Measurements from ENCODE around the gene MSMP.

MSMP gene

GRCh38 chr9:35743880-35744518 is 10.1 kb downstream of the MSMP start:
- H3K36me3 ChIP-seq (ENCODE audit: insufficient read depth, low read length) = peaks cover 23% of the 10 kb centered on the region
- peaks cover 12% of the 10 kb centered on the region; the same call in 1 of the 2 replicates for H3K4me1 ChIP-seq (ENCODE audit: insufficient read depth, low read length)
- no peak overlapping the region for H3K9ac ChIP-seq (ENCODE audit: low read depth, low read length)
- no peaks in the 10 kb centered on the region for H3K9me3 ChIP-seq (ENCODE audit: control insufficient read depth, insufficient read depth, low read length)

GRCh38 chr9:35743452-35743851 is 10.6 kb downstream of the MSMP start:
- H3K36me3 ChIP-seq (ENCODE audit: insufficient read depth, low read length) = peaks cover 26% of the 10 kb centered on the region
- no peak overlapping the region for H3K9ac ChIP-seq (ENCODE audit: low read depth, low read length)
- H3K4me1 ChIP-seq (ENCODE audit: insufficient read depth, low read length) = peaks cover 12% of the 10 kb centered on the region; the same call in 1 of the 2 replicates
- H3K9me3 ChIP-seq (ENCODE audit: control insufficient read depth, insufficient read depth, low read length) = no peaks in the 10 kb centered on the region

DNA sequence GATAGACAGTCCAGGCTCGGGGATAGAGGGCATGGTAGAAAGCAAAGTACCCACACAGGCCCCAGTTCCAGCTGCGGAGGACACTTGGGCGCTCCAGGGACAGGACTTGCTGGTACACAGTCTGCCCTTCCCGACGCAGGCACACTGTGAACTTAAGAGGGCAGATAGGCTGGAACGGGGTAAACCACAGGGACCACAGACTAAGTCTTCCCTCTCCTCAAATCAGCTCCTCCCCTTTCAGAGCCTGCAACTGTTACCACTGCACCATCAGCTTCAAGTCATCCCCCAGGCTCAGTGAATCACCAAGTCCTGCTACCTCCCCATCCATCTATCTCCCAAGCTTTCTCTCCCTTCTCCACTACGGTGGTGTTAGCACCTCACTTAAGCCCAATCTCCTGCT is 12.3 kb downstream of the MSMP start:
- Histone ChIP-seq H3K4me1 (ENCODE audit: insufficient read depth, low read length) (0 out of 2 replicates have a peak, but pooled peaks cover 2% of the 10 kb centered on the region), H3K9ac (ENCODE audit: low read depth, low read length) (no peak overlapping the region), H3K36me3 (ENCODE audit: insufficient read depth, low read length) (peaks cover 35% of the 10 kb centered on the region), H3K9me3 (ENCODE audit: control insufficient read depth, insufficient read depth, low read length) (no peaks in the 10 kb centered on the region)

- Histone ChIP-seq H3K9ac (ENCODE audit: low read depth, low read length) (no peak overlapping the region), H3K36me3 (ENCODE audit: insufficient read depth, low read length) (peaks cover 42% of the 10 kb centered on the region), H3K9me3 (ENCODE audit: control insufficient read depth, insufficient read depth, low read length) (no peaks in the 10 kb centered on the region), H3K4me1 (ENCODE audit: insufficient read depth, low read length) (no peaks in the 10 kb centered on the region)
Observed at GRCh38 chr9:35740243-35740642, 13.8 kb downstream of the MSMP start.

- H3K36me3 ChIP-seq (ENCODE audit: insufficient read depth, low read length) = peaks cover 41% of the 10 kb centered on the region
- no peak overlapping the region for H3K9ac ChIP-seq (ENCODE audit: low read depth, low read length)
- H3K4me1 ChIP-seq (ENCODE audit: insufficient read depth, low read length) = no peaks in the 10 kb centered on the region
- no peaks in the 10 kb centered on the region for H3K9me3 ChIP-seq (ENCODE audit: control insufficient read depth, insufficient read depth, low read length)
Observed at GRCh38 chr9:35738924-35739323, 15.2 kb downstream of the MSMP start.

DNA sequence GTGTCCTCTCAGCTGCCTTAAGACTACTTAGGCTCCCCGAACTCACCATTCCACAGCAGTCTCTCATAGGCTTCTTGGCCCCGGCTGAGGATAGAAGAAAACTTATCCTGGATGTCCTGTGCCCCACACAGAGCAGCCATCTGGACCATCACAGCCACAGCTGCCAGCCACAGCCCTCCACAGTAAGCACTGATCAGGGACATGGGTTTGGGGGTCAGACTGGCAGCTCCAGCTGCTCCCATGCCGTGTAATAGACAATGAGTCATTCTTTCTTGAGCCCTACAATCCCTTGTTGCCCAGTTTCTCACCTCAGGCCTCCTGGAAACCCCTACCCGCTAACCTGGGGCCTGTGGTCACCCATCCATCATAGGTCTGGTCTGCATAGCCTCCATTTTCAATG is 15.9 kb downstream of the MSMP start:
- Histone ChIP-seq H3K9ac (ENCODE audit: low read depth, low read length) (no peak overlapping the region), H3K4me1 (ENCODE audit: insufficient read depth, low read length) (no peaks in the 10 kb centered on the region; the same call in 1 of the 2 replicates), H3K36me3 (ENCODE audit: insufficient read depth, low read length) (peaks cover 37% of the 10 kb centered on the region), H3K9me3 (ENCODE audit: control insufficient read depth, insufficient read depth, low read length) (no peaks in the 10 kb centered on the region)

DNA sequence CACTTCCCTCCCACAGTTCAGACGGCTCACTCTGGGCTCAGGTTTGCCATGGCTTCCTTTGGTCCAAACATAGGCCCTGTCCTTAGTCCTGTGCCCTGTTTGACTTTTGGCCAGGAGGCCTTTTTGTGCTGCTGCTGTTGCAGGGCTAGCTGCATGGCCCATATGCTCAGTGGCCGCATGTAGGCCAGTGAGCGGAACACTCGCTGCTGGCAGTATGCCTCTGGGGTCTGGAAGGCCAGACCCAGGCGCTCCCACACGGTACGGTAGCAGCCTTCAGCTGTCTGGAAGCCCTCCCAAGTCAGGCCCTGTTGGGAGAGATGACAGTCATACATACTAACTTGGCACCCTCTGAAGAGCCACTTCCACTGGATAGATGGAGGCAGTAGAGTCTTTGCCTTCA is 16.9 kb downstream of the MSMP start:
- no peaks in the 10 kb centered on the region; the same call in 1 of the 2 replicates for H3K4me1 ChIP-seq (ENCODE audit: insufficient read depth, low read length)
- H3K36me3 ChIP-seq (ENCODE audit: insufficient read depth, low read length) = peaks cover 32% of the 10 kb centered on the region
- H3K9ac ChIP-seq (ENCODE audit: low read depth, low read length) = no peak overlapping the region
- H3K9me3 ChIP-seq (ENCODE audit: control insufficient read depth, insufficient read depth, low read length) = no peaks in the 10 kb centered on the region

DNA sequence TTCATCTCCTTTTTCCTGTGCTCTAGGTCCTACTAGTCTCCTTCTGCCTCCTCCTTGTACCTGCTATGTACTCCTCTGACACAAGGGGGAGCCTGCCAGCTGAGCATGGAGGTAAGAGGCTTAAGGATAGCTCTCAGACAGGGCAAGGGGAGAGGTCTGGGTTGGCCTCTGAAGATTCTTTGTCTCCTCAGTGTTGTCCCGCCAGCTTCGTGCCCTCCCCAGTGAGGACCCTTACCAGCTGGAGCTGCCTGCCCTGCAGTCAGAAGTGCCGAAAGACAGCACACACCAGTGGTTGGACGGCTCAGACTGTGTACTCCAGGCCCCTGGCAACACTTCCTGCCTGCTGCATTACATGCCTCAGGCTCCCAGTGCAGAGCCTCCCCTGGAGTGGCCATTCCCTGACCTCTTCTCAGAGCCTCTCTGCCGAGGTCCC is 17.9 kb downstream of the MSMP start:
- Histone ChIP-seq H3K9me3 (ENCODE audit: control insufficient read depth, insufficient read depth, low read length) (no peaks in the 10 kb centered on the region), H3K9ac (ENCODE audit: low read depth, low read length) (no peak overlapping the region), H3K4me1 (ENCODE audit: insufficient read depth, low read length) (no peaks in the 10 kb centered on the region; the same call in 1 of the 2 replicates), H3K36me3 (ENCODE audit: insufficient read depth, low read length) (peaks cover 29% of the 10 kb centered on the region)

GRCh38 chr9:35734096-35734495 is 20.0 kb downstream of the MSMP start:
- Histone ChIP-seq H3K4me1 (ENCODE audit: insufficient read depth, low read length) (peaks cover 16% of the 10 kb centered on the region), H3K9ac (ENCODE audit: low read depth, low read length) (no peak overlapping the region), H3K9me3 (ENCODE audit: control insufficient read depth, insufficient read depth, low read length) (no peaks in the 10 kb centered on the region), H3K36me3 (ENCODE audit: insufficient read depth, low read length) (peaks cover 20% of the 10 kb centered on the region)

DNA sequence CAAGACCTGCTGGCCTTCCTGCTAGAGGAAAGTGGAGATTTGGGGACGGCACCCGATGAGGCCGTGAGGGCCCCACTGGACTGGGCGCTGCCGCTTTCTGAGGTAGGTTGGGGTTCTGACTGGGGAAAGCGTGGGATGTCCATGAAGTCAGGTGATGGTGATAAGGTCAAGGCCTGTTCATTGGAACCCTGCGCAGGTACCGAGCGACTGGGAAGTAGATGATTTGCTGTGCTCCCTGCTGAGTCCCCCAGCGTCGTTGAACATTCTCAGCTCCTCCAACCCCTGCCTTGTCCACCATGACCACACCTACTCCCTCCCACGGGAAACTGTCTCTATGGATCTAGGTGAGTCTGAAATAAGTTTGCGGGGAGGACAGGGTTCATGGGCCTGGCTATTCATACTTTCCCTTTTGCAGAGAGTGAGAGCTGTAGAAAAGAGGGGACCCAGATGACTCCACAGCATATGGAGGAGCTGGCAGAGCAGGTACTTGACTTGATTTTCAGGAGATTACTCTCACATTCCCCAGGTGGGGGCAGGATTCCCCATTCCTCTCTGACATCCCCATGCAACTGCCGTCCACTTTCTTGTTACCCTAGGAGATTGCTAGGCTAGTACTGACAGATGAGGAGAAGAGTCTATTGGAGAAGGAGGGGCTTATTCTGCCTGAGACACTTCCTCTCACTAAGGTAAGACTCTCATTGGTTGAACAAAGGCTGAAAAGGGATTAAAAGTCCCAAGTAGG is 21.1 kb downstream of the MSMP start:
- Histone ChIP-seq H3K9ac (ENCODE audit: low read depth, low read length) (peak overlapping the region; percentile 72), H3K9me3 (ENCODE audit: control insufficient read depth, insufficient read depth, low read length) (no peaks in the 10 kb centered on the region), H3K4me1 (ENCODE audit: insufficient read depth, low read length) (peaks cover 24% of the 10 kb centered on the region), H3K36me3 (ENCODE audit: insufficient read depth, low read length) (peaks cover 15% of the 10 kb centered on the region)

DNA sequence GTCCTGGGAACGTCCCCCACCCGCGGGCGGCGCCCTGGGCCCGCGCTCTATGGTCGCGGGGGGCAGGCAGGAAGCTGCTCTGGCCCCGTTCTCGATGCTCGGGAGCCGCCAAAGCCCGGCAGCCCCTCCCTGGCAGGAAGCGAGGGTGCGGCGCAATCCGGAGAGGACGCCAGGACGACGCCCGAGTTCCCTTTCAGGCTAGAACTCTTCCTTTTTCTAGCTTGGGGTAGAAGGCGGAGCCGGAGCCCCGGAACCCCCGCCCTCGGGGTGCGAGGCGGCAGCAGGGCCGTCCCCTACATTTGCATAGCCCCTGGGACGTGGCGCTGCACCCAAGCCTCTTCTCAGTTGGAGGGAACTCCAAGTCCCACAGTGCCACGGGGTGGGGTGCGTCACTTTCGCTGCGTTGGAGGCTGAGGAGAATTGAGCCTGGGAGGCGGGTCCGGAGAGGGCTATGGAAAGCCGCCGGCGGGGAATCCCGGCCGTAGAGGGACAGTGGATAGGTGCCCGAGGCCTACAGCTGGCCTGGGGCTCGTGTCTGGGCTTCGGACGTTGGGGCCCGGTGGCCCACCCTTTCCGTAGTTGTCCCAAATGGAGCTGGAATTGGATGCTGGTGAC is 21.8 kb downstream of the MSMP start, which contains the start of the genes CREB3 and TLN1:
CREB3 (plus strand) TSS at position 482 of the 615 bp plus-strand sequence; CDS start at position 589, 107 bp downstream.
TLN1 (minus strand) TSS at position 11 of the 615 bp plus-strand sequence. CDS start 6,501 bp downstream, outside the sequence.
- peak within 1 kb of the TSS; percentile 72 for H3K9ac ChIP-seq (ENCODE audit: low read depth, low read length)
- H3K4me1 ChIP-seq (ENCODE audit: insufficient read depth, low read length) = peaks cover 28% of the 10 kb centered on the region
- peaks cover 11% of the 10 kb centered on the region for H3K36me3 ChIP-seq (ENCODE audit: insufficient read depth, low read length)
- H3K9me3 ChIP-seq (ENCODE audit: control insufficient read depth, insufficient read depth, low read length) = no peaks in the 10 kb centered on the region

GRCh38 chr9:35731415-35732184 is 22.5 kb downstream of the MSMP start:
- H3K9ac ChIP-seq (ENCODE audit: low read depth, low read length) = peak overlapping the region; percentile 72
- peaks cover 9% of the 10 kb centered on the region; the same call in 1 of the 2 replicates for H3K36me3 ChIP-seq (ENCODE audit: insufficient read depth, low read length)
- no peaks in the 10 kb centered on the region for H3K9me3 ChIP-seq (ENCODE audit: control insufficient read depth, insufficient read depth, low read length)
- H3K4me1 ChIP-seq (ENCODE audit: insufficient read depth, low read length) = peaks cover 35% of the 10 kb centered on the region

- peaks cover 40% of the 10 kb centered on the region for H3K4me1 ChIP-seq (ENCODE audit: insufficient read depth, low read length)
- no peaks in the 10 kb centered on the region for H3K9me3 ChIP-seq (ENCODE audit: control insufficient read depth, insufficient read depth, low read length)
- peaks cover 4% of the 10 kb centered on the region; the same call in 1 of the 2 replicates for H3K36me3 ChIP-seq (ENCODE audit: insufficient read depth, low read length)
- H3K9ac ChIP-seq (ENCODE audit: low read depth, low read length) = peak overlapping the region; percentile 72; the same call in 1 of the 2 replicates
Observed at GRCh38 chr9:35730486-35730854, 23.6 kb downstream of the MSMP start.
